OCI-LY3 (cell line): ENCODE data around the gene ACSL3.
A peak's percentile ranks its signal among the peaks of the same experiment; 100 is the strongest.

Experiments used
- H2AFZ ChIP-seq: fragments of 200-600, 300-600 bp; shearing (Covaris generic); 2 replicates; pipeline ENCODE4 v1.6.0; 2014; ENCODE audit warnings: antibody characterized with exemption, low read depth, low read length
- H3K27ac ChIP-seq: fragments of 200-600, 300-600 bp; sonication (generic); 2 replicates; pipeline ENCODE4 v1.5.1; 2014; ENCODE audit warnings: mild to moderate bottlenecking, low read length, moderate library complexity, mixed read lengths
- H3K27me3 ChIP-seq: fragments of 200-600, 300-600 bp; sonication (generic); 2 replicates; pipeline ENCODE4 v1.6.1; 2014; ENCODE audit warnings: low read depth, low read length, mixed read lengths
- H3K36me3 ChIP-seq: fragments of 200-600, 300-600 bp; sonication (generic); replicated peaks from 2 replicates; pipeline ENCODE3; 2014; ENCODE audit warnings: low read depth, low read length, mixed read lengths
- H3K4me1 ChIP-seq: fragments of 300-600, 200-600 bp; sonication (generic); 2 replicates; pipeline ENCODE4 v1.6.1; 2014; ENCODE audit warnings: low read length, mixed read lengths
- H3K4me2 ChIP-seq: fragments of 200-600, 300-600 bp; sonication (generic); 2 replicates; pipeline ENCODE4 v1.6.1; 2014; ENCODE audit warnings: low read length, mixed read lengths
- H3K4me3 ChIP-seq: fragments of 300-600, 200-600 bp; sonication (generic); 2 replicates; pipeline ENCODE4 v1.5.1; 2014; ENCODE audit warnings: antibody characterized with exemption, mild to moderate bottlenecking, low read length, moderate library complexity
- H3K79me2 ChIP-seq: fragments of 300-600, 200-600 bp; shearing (Covaris generic); 2 replicates; pipeline ENCODE4 v1.6.1; 2014; ENCODE audit warnings: mild to moderate bottlenecking, low read length, mixed read lengths
- H3K9ac ChIP-seq: fragments of 300-600, 200-600 bp; shearing (Covaris generic); 2 replicates; pipeline ENCODE4 v1.6.0; 2014; ENCODE audit warnings: mild to moderate bottlenecking, low read length, moderate library complexity
- H3K9me3 ChIP-seq: fragments of 200-600, 300-600 bp; shearing (Covaris generic); 2 replicates; pipeline ENCODE4 v1.6.1; 2014; ENCODE audit warnings: low read length, mixed read lengths; ENCODE audit not compliant: insufficient read depth
- H4K20me1 ChIP-seq: fragments of 200-600, 300-600 bp; sonication (generic); 2 replicates; pipeline ENCODE4 v1.6.1; 2016; ENCODE audit warnings: low read length, mixed read lengths; ENCODE audit not compliant: insufficient read depth
- EZH2phosphoT487 ChIP-seq: fragments of 200-600 bp; shearing (Covaris generic); IDR thresholded peaks from 2 replicates; pipeline ENCODE4 v1.6.1; 2018; ENCODE audit warnings: antibody characterized with exemption, mixed run types, low read depth
- TF ChIP-seq, protein P1 (sequence below): fragments of 200-600, 300-600 bp; sonication (generic); IDR thresholded peaks from 2 replicates; pipeline ENCODE4 v1.5.1; 2014; ENCODE audit warnings: antibody characterized with exemption, low read length, low read depth

ACSL3 gene

DNA sequence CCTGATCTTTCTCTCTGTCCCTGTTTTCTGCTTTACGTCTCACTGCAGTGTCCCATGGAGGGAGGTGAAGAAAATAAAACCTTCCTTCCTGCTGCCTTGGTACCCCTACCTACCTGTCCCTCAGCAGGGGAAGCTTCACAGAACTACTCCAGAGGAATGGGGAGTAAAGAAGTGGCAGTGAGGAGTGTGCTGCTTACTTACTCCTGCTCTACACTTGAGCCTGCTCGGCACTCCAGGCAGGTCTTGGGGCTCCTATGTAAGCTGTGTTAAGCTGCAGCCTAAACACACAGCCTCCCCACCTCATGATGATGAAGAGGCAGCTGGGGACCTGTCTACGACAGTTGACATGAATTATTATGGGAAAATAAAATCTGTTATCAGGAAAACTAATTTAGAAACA is 72.6 kb downstream of the ACSL3 start:
- Histone ChIP-seq H3K4me1 (peaks cover 29% of the 10 kb centered on the region), H3K27me3 (no peaks in the 10 kb centered on the region), H3K79me2 (peaks cover 14% of the 10 kb centered on the region), H3K4me3 (no peak overlapping the region), H3K9me3 (peaks cover 8% of the 10 kb centered on the region; the same call in 1 of the 2 replicates), H3K9ac (no peak overlapping the region), H2AFZ (no peak overlapping the region), H3K27ac (peak overlapping the region; percentile 16; the same call in 1 of the 2 replicates), H3K36me3 (peaks cover 71% of the 10 kb centered on the region), H3K4me2 (no peak overlapping the region), H4K20me1 (no peaks in the 10 kb centered on the region)
- TF ChIP-seq, protein P1, sequence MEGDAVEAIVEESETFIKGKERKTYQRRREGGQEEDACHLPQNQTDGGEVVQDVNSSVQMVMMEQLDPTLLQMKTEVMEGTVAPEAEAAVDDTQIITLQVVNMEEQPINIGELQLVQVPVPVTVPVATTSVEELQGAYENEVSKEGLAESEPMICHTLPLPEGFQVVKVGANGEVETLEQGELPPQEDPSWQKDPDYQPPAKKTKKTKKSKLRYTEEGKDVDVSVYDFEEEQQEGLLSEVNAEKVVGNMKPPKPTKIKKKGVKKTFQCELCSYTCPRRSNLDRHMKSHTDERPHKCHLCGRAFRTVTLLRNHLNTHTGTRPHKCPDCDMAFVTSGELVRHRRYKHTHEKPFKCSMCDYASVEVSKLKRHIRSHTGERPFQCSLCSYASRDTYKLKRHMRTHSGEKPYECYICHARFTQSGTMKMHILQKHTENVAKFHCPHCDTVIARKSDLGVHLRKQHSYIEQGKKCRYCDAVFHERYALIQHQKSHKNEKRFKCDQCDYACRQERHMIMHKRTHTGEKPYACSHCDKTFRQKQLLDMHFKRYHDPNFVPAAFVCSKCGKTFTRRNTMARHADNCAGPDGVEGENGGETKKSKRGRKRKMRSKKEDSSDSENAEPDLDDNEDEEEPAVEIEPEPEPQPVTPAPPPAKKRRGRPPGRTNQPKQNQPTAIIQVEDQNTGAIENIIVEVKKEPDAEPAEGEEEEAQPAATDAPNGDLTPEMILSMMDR = no peak
- no peak for TF ChIP-seq EZH2phosphoT487

- Histone ChIP-seq H3K27me3 (no peaks in the 10 kb centered on the region), H3K79me2 (peaks cover 18% of the 10 kb centered on the region), H3K36me3 (peaks cover 75% of the 10 kb centered on the region), H3K9me3 (peaks cover 12% of the 10 kb centered on the region; the same call in 1 of the 2 replicates), H3K9ac (no peak overlapping the region), H3K27ac (no peak overlapping the region), H3K4me3 (no peak overlapping the region), H2AFZ (no peak overlapping the region), H3K4me2 (no peak overlapping the region), H3K4me1 (peaks cover 29% of the 10 kb centered on the region), H4K20me1 (no peaks in the 10 kb centered on the region)
- no peak for TF ChIP-seq EZH2phosphoT487
- TF ChIP-seq, protein P1 = no peak
Measured at GRCh38 chr2:222935688-222936298, 75.0 kb downstream of the ACSL3 start.

GRCh38 chr2:222936705-222937104 is 75.9 kb downstream of the ACSL3 start:
- Histone ChIP-seq H4K20me1 (no peaks in the 10 kb centered on the region), H2AFZ (no peak overlapping the region), H3K4me2 (no peak overlapping the region), H3K36me3 (peaks cover 72% of the 10 kb centered on the region), H3K27me3 (no peaks in the 10 kb centered on the region), H3K27ac (no peak overlapping the region), H3K79me2 (peaks cover 15% of the 10 kb centered on the region), H3K4me3 (no peak overlapping the region), H3K9ac (no peak overlapping the region), H3K4me1 (peaks cover 28% of the 10 kb centered on the region), H3K9me3 (peaks cover 12% of the 10 kb centered on the region; the same call in 1 of the 2 replicates)
- TF ChIP-seq, protein P1 = no peak
- TF ChIP-seq EZH2phosphoT487 = no peak

- H4K20me1 ChIP-seq = no peaks in the 10 kb centered on the region
- peaks cover 66% of the 10 kb centered on the region for H3K36me3 ChIP-seq
- no peak overlapping the region for H2AFZ ChIP-seq
- H3K27ac ChIP-seq = peak overlapping the region; percentile 40
- H3K4me1 ChIP-seq = peaks cover 45% of the 10 kb centered on the region
- TF ChIP-seq, protein P1 = no peak
- TF ChIP-seq EZH2phosphoT487 = no peak
- H3K79me2 ChIP-seq = peaks cover 14% of the 10 kb centered on the region
- H3K27me3 ChIP-seq = no peaks in the 10 kb centered on the region
- no peak overlapping the region for H3K9ac ChIP-seq
- no peak overlapping the region for H3K4me2 ChIP-seq
- no peak overlapping the region for H3K4me3 ChIP-seq
- peaks cover 12% of the 10 kb centered on the region; the same call in 1 of the 2 replicates for H3K9me3 ChIP-seq
Measured at GRCh38 chr2:222938327-222938726, 77.5 kb downstream of the ACSL3 start.
